Mucosa of gallbladder (tissue), 1 donor: ENCODE data around the gene PRR19. TPM values are rescaled to one million over a fixed set of nuclear protein-coding genes. Genes with fewer than 3 reads are reported as not detected.
"Not testable (repeated sequence)": the region's sequence is repeated elsewhere in the genome, so short reads cannot be mapped to it uniquely, and the experiment has no call there.

ENCODE experiments used
- DNase-seq: peaks from one replicate; pipeline ENCODE4 v3.0.0-alpha.2; 2020; ENCODE audit warnings: low spot score
- total RNA-seq: library from RNA; stranded (reverse); gene quantifications from one replicate; pipeline ENCODE4 v1.2.1, GENCODE V29; 2021
- donor health status: DM: no; HTN: no; CAD: no.

Gene PRR19, protein sequence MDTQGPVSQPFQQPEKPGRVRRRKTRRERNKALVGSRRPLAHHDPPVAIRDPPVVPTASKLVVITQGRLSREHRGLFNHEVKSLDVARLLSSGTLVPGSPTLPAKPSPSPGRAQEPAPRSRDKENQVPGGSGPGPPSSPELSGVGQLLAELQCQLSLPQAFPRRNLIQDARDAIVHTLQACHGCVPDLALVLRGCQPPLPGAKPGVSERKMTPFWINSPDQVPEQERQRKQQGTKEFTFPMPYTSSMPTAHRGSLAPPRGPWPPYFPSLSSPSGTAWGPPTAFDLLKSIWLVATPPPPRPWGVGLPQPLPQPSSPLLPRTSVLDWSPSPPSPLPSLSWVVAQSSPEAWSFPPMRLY
- total RNA-seq: 0.75 TPM

DNA sequence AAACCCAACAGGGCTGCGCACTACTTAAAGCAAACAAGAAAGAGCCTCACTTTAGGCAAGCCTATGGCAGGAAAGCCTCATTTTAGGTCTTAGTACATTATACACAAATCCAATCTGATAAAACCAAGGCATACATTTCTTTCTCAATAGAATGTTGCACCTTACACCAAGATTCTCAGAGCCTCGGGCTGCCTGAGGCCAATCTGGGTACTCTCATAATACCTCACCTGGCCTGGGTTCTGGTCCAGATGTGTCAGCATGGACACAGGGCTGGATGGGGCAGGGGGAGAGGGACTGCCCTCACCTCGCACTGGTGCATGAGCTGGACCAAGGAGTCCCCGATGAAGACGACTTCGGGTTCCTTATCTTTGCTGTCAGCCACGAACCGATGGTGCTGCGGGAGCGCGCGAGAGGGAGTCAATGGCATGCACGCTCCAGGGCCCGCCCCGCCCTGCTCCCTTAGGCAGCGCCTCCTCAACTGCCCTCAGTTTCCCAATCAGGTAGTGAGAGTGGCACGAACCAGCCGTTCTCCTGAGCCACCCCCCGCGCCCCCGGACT is at the start of gene PRR19:
PRR19 (plus strand) TSS at position 487 of the 558 bp plus-strand sequence. CDS start 7,453 bp downstream, outside the sequence.
- no peak for DNase-seq

GRCh38 chr19:42252365-42253244 is 49.3 kb upstream of the PRR19 start:
- no peak for DNase-seq

DNA sequence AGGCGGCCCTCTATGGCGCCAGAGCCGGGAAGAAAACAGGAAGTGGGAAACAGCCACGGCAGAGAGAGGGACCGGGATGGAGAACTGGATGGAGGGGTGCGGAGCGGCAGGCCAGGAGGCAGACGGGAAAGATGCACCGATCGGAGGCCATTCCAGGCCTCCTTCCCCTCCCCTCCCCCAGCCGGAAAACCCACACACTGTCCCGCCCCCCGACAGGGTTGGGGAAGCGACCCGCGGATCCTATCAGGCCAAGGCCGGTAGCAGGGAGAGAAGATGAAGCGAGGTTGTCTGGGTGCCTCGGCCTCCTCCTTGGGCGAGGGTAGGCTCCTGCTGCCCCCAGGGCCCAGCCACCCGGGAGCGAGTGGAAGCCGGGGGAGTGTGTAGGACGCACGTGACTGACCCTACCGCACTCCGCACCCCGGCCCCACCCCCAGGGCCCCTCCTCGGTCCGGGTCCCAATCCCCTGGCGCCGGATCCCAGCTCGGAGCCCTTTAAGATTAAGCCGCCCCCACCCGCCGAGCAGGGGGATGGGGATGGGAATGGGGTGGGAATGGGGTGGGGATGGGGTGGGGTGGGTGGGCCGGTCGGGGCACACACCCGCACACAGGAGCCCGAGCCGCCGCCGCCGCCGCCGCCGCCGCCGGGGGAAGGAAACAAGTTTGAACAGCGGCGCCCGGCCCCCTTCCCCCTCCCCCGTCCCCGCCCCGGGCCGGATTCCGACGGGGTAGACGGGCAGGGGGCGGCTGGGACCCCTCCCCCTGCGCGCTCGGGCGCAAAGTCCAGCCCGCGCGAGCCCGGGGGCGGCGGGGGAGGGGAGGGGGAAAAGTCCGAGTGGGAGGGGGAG is 48.5 kb upstream of the PRR19 start:
- peak; percentile 41 for DNase-seq

- DNase-seq: peak; percentile 81
Measured at GRCh38 chr19:42254089-42254849, 47.7 kb upstream of the PRR19 start.

DNA sequence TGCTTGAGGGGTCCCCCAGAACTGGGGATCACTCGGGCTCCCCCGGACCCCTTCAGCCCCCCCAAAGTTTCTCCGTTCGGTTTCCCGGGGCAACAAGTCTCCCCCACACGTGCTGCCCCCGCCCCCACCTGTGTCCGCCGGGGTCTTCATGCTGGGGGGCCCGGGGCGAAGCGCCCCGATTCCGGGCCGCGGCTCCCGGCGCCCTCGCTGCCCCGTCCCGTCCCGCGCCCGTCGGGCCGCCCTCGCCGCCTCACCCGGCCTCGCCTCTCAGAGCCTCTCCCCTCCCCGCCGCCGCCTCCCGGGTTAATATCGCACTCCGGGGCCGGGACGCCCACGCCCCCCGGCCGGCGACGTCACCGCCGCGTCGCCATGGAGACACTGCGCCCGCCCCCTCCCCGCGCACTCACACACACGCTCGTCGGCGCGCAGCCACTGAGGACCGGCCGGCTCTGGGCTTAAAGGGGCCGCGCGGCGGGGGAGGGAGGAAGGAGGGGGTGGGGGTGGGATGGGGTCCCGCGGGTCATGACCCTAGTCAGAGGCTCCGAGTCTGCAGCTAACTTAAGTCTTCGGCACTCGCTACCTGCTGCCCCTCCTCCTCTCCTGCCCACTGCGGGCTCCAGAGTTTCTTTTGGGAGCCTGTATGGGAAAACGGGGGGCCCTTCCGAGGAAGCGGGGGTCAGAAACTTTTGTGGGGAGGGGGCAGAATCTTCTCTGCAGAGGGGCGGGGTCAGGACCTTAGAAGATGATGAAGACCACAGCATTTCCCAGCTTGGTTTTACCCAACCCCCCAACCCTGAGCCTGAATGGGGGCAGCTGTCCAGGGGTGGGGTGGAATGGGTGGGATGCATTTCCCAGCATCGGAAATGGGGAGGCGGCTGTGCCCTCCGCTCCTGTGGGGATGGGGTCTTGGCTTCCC is 46.8 kb upstream of the PRR19 start, which contains the start of gene ERF:
ERF (minus strand) TSS at position 279 of the 916 bp plus-strand sequence; CDS start at position 150, 129 bp downstream.
- DNase-seq: peak; percentile 95

GRCh38 chr19:42255766-42256745 is 45.9 kb upstream of the PRR19 start:
- DNase-seq: no peak

DNA sequence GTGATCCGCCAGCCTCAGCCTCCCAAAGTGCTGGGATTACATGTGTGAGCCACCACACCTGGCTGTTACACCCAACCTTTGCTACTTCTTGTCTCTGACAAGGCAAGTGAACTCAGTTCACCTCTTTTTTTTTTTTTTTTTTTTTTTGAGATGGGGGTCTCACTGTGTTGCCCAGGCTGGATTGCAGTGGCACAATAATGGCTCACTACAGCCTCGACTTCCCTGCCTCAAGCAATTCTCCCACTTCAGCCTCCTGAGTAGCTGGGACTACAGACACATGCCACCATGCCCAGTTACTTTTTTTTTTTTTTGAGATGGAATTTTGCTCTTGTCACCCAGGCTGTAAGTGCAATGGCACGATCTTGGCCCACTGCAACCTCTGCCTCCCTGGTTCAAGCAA is 44.1 kb upstream of the PRR19 start:
- DNase-seq: not testable (repeated sequence)

DNA sequence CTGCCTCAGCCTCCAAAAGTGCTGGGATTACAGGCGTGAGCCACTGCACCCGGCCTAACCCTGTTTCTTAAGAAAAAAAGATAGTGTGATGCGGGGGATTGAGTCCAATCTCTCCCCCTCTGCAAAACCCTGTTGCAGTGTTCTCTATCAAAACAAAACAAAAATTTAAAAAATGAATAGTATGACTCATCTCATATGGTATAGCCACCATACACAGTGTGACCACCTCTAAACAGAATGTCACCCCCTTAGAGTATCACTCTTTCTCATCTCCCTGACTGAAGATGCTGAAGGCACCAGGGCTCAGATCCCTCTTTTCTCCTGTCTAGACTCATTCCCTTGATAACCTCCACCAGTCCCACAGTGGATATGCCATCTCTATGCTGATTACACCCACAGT is 40.2 kb upstream of the PRR19 start:
- no peak for DNase-seq

- DNase-seq: not testable (repeated sequence)
Measured at GRCh38 chr19:42266105-42266504, 35.8 kb upstream of the PRR19 start.

DNA sequence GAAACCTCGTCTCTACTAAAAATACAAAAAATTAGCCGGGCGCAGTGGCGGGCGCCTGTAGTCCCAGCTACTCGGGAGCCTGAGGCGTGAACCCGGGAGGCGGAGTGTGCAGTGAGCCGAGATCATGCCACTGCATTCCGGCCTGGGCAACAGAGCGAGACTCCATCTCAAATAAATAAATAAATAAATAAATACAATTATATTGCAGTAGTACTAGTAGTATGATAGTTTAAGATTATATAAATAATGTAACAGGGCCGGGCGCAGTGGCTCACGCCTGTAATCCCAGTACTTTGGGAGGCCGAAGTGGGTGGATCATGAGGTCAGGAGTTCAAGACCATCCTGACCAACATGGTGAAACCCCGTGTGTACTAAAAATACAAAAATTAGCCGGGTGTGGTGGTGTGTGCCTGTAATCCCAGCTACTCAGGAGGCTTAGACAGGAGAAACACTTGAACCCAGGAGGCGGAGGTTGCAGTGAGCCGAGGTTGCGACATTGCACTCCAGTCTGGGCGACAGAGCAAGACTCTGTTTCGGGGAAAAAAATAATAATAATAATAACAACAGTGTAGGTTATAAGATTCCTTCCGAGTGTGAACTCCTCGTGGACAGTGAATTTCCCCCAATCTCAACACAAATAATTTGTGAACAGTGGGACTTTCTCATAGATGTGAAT is 34.9 kb upstream of the PRR19 start:
- DNase-seq: not testable (repeated sequence)

GRCh38 chr19:42267644-42268141 is 34.2 kb upstream of the PRR19 start:
- no peak for DNase-seq

DNA sequence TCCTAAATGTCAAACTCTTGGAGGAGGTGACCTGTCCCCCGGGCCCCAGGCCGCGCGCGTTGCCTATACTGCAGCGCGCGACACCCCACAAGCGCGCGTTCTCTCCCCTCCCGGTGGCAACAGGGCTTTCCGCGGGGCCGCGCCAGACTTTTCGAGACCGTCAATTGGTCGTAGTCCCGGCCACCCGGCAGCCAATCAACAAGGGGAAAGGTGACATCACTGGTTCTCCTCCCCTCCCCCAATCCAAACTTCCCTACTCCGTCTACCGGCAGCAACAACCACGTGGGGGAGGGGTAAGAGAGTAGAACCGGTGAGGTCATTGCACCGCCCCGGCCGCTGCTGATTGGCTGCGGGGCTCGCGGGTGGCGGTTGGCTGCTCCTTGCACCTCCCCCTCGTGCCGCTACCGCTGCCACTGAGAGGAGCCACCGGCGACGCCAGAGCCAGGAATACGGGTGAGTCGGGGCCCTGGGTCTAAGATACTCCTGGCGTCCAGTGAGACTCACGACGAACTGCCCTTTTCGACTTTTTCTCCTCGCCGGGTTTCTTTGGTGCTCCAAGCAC is 33.7 kb upstream of the PRR19 start:
- DNase-seq: peak; percentile 100

DNA sequence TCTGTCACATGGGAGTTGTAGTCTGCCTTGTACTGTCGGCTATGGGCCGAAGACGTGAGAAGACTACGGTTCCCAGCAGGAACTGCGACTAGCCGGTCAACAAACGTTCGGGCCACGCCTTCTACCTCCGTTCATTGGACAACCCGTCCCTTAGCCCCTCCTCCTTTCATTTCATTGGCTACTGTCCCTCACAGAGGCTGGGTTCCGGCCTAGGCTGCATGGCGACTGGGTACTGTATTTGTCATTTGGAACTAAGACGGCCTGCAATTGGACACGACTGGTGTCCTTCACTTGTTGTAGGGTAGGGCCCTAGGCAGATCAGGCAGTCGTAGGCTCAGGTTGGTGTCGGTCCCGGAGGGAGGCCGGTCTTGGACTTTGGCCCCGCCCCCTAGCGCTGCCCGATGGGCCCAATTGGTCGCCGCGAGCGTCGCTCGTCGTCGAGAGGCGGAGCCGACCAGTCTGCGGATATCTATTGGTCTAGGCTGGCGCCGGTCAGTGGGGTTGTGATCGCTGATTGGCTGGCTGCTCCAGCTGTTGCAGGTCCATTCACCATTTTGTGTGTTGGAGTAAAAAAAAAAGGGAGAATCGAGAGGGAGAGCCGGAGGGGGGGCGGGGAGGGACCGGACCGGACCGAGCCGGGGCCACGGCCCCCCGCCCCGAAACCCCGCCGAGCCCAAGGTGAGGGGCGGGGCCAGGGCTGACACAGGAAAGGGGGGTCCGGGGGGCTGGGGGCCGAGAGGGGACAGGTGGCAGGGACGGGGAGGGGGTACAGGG is 33.0 kb upstream of the PRR19 start, which contains the start of gene CIC:
CIC (plus strand) TSS at position 549 of the 774 bp plus-strand sequence. CDS start 2,532 bp downstream, outside the sequence.
- peak; percentile 100 for DNase-seq

DNA sequence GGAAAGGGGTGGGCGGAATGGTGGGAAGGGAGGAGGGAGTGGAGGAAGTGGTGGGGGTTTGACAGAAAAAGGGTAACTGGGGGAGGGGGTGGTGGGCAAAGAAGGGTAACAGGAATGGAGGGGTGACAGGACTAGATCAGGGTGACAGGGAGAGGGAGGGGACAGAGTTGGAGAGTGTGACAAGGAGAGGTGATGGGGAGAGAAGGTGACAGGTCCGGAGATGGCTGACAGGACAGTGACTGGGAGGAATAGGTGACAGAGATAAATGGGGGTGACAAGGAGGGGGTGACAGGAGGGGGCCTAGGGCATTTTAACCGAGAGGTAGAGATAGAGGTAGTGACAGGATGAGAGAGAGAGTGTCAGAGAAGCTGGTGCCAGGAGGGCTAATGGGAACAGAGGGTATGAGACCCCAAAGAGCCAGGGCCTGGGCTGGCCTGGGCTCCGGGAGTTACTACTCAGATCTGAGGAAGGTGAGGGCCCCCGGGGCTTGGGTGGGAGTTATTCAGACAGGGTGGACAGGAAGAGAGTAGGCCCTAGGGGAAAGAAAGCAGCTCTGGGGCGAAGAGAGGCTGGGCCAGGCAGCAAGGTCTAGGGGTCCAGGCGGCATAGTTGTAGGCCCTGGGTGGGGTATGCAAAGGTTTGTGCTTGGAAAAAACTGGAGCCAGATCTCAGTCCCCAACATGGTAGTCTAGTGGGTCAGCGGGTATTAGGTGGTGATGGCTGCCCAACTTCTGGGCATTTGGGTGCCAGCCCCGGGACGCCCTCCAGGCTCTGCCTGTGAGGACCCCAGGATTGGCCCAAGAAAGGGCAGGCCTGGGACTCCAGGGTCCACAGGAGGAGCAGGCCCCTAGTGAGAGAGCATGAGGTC is 32.2 kb upstream of the PRR19 start:
- DNase-seq: no peak

- DNase-seq: no peak
Measured at GRCh38 chr19:42270346-42271044, 31.4 kb upstream of the PRR19 start.
